Neural cell (in vitro differentiated cells): Measurements from ENCODE around the gene TXNL4A. TPM values are rescaled to one million over a fixed set of nuclear protein-coding genes. Genes with fewer than 3 reads are reported as not detected.

ENCODE experiments used
- H2AFZ ChIP-seq: fragments of 200-600, 300-800 bp; sonication (generic), shearing (Covaris generic); 2 replicates; pipeline ENCODE4 v1.6.0; 2014; ENCODE audit warnings: low read depth, mild to moderate bottlenecking, antibody characterized with exemption, low read length, moderate library complexity
- H3F3A ChIP-seq: fragments of 200-600 bp; shearing (Covaris generic); 2 replicates; pipeline ENCODE4 v1.6.1; 2016; ENCODE audit warnings: mild to moderate bottlenecking, moderate library complexity, mixed read lengths, antibody characterized with exemption, low read length; ENCODE audit not compliant: insufficient read depth, poor library complexity, severe bottlenecking
- H3K27ac ChIP-seq: fragments of 200-600, 300-800 bp; sonication (generic), shearing (Covaris generic); 2 replicates; pipeline ENCODE4 v1.5.1; 2014; ENCODE audit warnings: mild to moderate bottlenecking, low read length, moderate library complexity
- H3K27me3 ChIP-seq: fragments of 300-800, 200-600 bp; sonication (generic), shearing (Covaris generic); 2 replicates; pipeline ENCODE4 v1.6.0; 2014; ENCODE audit warnings: mild to moderate bottlenecking, low read depth, low read length, moderate library complexity; ENCODE audit not compliant: insufficient read depth
- H3K36me3 ChIP-seq: fragments of 300-800, 200-600 bp; sonication (generic), shearing (Covaris generic); 2 replicates; pipeline ENCODE4 v1.5.1; 2014; ENCODE audit warnings: mild to moderate bottlenecking, antibody characterized with exemption, low read length, moderate library complexity; ENCODE audit not compliant: insufficient read depth
- H3K4me2 ChIP-seq: fragments of 300-800, 200-600 bp; sonication (generic), shearing (Covaris generic); 2 replicates; pipeline ENCODE4 v1.6.0; 2014; ENCODE audit warnings: mild to moderate bottlenecking, low read length
- H3K4me3 ChIP-seq: fragments of 300-800, 200-600 bp; sonication (generic), shearing (Covaris generic); 2 replicates; pipeline ENCODE4 v1.5.1; 2014; ENCODE audit warnings: mild to moderate bottlenecking, low read length, moderate library complexity
- H3K79me2 ChIP-seq: fragments of 200-600 bp; shearing (Covaris generic); replicated peaks from 2 replicates; pipeline ENCODE4 v1.6.0; 2014; ENCODE audit warnings: mild to moderate bottlenecking, low read length, moderate library complexity; ENCODE audit not compliant: insufficient read depth
- H3K9ac ChIP-seq: fragments of 300-800, 200-600 bp; sonication (generic), shearing (Covaris generic); 2 replicates; pipeline ENCODE4 v1.6.1; 2016; ENCODE audit warnings: mild to moderate bottlenecking, low read length, mixed read lengths
- H3K9me2 ChIP-seq: fragments of 200-600 bp; shearing (Covaris generic); 2 replicates; pipeline ENCODE4 v1.6.1; 2016; ENCODE audit warnings: mild to moderate bottlenecking, low read length, mixed read lengths; ENCODE audit not compliant: insufficient read depth
- H3K9me3 ChIP-seq: fragments of 200-600, 300-800 bp; sonication (generic), shearing (Covaris generic); 2 replicates; pipeline ENCODE4 v1.6.1; 2016; ENCODE audit warnings: mild to moderate bottlenecking, mixed run types, low read length, moderate library complexity, mixed read lengths
- H4K20me1 ChIP-seq: fragments of 200-600 bp; shearing (Covaris generic); 2 replicates; pipeline ENCODE4 v1.6.1; 2016; ENCODE audit warnings: mild to moderate bottlenecking, mixed run types; ENCODE audit not compliant: insufficient read depth
- EP300 ChIP-seq: fragments of 450-650 bp; conservative IDR thresholded peaks from 2 replicates; pipeline ENCODE4 v1.6.1; 2014; ENCODE audit warnings: antibody characterized with exemption, mild to moderate bottlenecking, moderate library complexity; ENCODE audit not compliant: poor library complexity, severe bottlenecking
- EZH2 ChIP-seq: fragments of 200-600, 300-800 bp; shearing (Covaris generic), sonication (generic); IDR thresholded peaks from 2 replicates; pipeline ENCODE4 v1.6.1; 2014; ENCODE audit warnings: antibody characterized with exemption, low read length, borderline replicate concordance, mild to moderate bottlenecking; ENCODE audit not compliant: insufficient read depth, poor library complexity, severe bottlenecking
- MXI1 ChIP-seq: fragments of 450-650 bp; conservative IDR thresholded peaks from 2 replicates; pipeline ENCODE4 v1.6.1; 2014; ENCODE audit warnings: antibody characterized with exemption, mild to moderate bottlenecking; ENCODE audit not compliant: poor library complexity, severe bottlenecking
- POLR2AphosphoS5 ChIP-seq: IDR thresholded peaks from 2 replicates; pipeline ENCODE4 v1.6.1; 2012
- RAD21 ChIP-seq: fragments of 450-650 bp; conservative IDR thresholded peaks from 2 replicates; pipeline ENCODE4 v1.6.1; 2014; ENCODE audit warnings: antibody characterized with exemption, mild to moderate bottlenecking, moderate library complexity
- SMC3 ChIP-seq: fragments of 450-650 bp; conservative IDR thresholded peaks from 2 replicates; pipeline ENCODE4 v1.6.1; 2014; ENCODE audit warnings: antibody characterized with exemption, mild to moderate bottlenecking, moderate library complexity; ENCODE audit not compliant: poor library complexity
- TAF1 ChIP-seq: IDR thresholded peaks from 2 replicates; pipeline ENCODE4 v1.6.1; 2012; ENCODE audit warnings: low read depth
- polyA plus RNA-seq: library from polyadenylated mRNA; depleted of rRNA; stranded (reverse); fragments of >200 nt; gene quantifications from 2 replicates; pipeline ENCODE4 v1.2.3, GENCODE V29; 2014
- TF ChIP-seq, protein P1 (sequence below): IDR thresholded peaks from 2 replicates; pipeline ENCODE4 v1.6.1; 2012; ENCODE audit warnings: borderline replicate concordance
- TF ChIP-seq, protein P2 (sequence below): fragments of 450-650 bp; IDR thresholded peaks from 2 replicates; pipeline ENCODE4 v1.5.1; 2014; ENCODE audit warnings: antibody characterized with exemption, mild to moderate bottlenecking, moderate library complexity; ENCODE audit not compliant: poor library complexity, severe bottlenecking

The TXNL4A gene
- polyA plus RNA-seq, 1 donor from 2014 or later: 163 TPM

GRCh38 chr18:80035997-80036396 lies 47.6 kb upstream of the TXNL4A start:
- peak overlapping the region; percentile 83 for H3K4me3 ChIP-seq
- H3K4me2 ChIP-seq: no peak overlapping the region
- H3K79me2 ChIP-seq: peaks cover 19% of the 10 kb centered on the region
- H3K27ac ChIP-seq: no peak overlapping the region
- no peak for TF ChIP-seq EP300
- TF ChIP-seq RAD21: no peak
- TF ChIP-seq EZH2: no peak
- no peak for TF ChIP-seq SMC3
- no peak for TF ChIP-seq POLR2AphosphoS5
- TF ChIP-seq TAF1: no peak
- TF ChIP-seq MXI1: no peak
- TF ChIP-seq, protein P1, sequence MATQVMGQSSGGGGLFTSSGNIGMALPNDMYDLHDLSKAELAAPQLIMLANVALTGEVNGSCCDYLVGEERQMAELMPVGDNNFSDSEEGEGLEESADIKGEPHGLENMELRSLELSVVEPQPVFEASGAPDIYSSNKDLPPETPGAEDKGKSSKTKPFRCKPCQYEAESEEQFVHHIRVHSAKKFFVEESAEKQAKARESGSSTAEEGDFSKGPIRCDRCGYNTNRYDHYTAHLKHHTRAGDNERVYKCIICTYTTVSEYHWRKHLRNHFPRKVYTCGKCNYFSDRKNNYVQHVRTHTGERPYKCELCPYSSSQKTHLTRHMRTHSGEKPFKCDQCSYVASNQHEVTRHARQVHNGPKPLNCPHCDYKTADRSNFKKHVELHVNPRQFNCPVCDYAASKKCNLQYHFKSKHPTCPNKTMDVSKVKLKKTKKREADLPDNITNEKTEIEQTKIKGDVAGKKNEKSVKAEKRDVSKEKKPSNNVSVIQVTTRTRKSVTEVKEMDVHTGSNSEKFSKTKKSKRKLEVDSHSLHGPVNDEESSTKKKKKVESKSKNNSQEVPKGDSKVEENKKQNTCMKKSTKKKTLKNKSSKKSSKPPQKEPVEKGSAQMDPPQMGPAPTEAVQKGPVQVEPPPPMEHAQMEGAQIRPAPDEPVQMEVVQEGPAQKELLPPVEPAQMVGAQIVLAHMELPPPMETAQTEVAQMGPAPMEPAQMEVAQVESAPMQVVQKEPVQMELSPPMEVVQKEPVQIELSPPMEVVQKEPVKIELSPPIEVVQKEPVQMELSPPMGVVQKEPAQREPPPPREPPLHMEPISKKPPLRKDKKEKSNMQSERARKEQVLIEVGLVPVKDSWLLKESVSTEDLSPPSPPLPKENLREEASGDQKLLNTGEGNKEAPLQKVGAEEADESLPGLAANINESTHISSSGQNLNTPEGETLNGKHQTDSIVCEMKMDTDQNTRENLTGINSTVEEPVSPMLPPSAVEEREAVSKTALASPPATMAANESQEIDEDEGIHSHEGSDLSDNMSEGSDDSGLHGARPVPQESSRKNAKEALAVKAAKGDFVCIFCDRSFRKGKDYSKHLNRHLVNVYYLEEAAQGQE: no peak
- TF ChIP-seq, protein P2, sequence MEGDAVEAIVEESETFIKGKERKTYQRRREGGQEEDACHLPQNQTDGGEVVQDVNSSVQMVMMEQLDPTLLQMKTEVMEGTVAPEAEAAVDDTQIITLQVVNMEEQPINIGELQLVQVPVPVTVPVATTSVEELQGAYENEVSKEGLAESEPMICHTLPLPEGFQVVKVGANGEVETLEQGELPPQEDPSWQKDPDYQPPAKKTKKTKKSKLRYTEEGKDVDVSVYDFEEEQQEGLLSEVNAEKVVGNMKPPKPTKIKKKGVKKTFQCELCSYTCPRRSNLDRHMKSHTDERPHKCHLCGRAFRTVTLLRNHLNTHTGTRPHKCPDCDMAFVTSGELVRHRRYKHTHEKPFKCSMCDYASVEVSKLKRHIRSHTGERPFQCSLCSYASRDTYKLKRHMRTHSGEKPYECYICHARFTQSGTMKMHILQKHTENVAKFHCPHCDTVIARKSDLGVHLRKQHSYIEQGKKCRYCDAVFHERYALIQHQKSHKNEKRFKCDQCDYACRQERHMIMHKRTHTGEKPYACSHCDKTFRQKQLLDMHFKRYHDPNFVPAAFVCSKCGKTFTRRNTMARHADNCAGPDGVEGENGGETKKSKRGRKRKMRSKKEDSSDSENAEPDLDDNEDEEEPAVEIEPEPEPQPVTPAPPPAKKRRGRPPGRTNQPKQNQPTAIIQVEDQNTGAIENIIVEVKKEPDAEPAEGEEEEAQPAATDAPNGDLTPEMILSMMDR: no peak
- peaks cover 4% of the 10 kb centered on the region for H3K36me3 ChIP-seq
- H4K20me1 ChIP-seq: no peaks in the 10 kb centered on the region
- H3K9me2 ChIP-seq: no peaks in the 10 kb centered on the region
- H3K9me3 ChIP-seq: no peaks in the 10 kb centered on the region
- no peak overlapping the region for H2AFZ ChIP-seq
- H3K27me3 ChIP-seq: no peaks in the 10 kb centered on the region
- no peaks in the 10 kb centered on the region for H3F3A ChIP-seq
- H3K9ac ChIP-seq: no peak overlapping the region

GRCh38 chr18:80034852-80035406 lies 46.6 kb upstream of the TXNL4A start:
- Histone ChIP-seq H3K9ac (peak overlapping the region; percentile 79), H3K27ac (peak overlapping the region; percentile 53)

More at GRCh38 chr18:80034852-80035406, 46.6 kb upstream of the TXNL4A start:
- Histone ChIP-seq H3K79me2 (peaks cover 19% of the 10 kb centered on the region), H4K20me1 (no peaks in the 10 kb centered on the region), H3K27me3 (no peaks in the 10 kb centered on the region), H3K4me2 (peak overlapping the region; percentile 75), H3K4me3 (peak overlapping the region; percentile 83), H3K9me3 (no peaks in the 10 kb centered on the region), H2AFZ (peak overlapping the region; percentile 67), H3F3A (no peaks in the 10 kb centered on the region), H3K9me2 (no peaks in the 10 kb centered on the region), H3K36me3 (peaks cover 4% of the 10 kb centered on the region)
- TF ChIP-seq, protein P2: no peak
- TF ChIP-seq, protein P1: no peak
- TF ChIP-seq POLR2AphosphoS5 (no peak), RAD21 (no peak), MXI1 (no peak), EP300 (no peak), SMC3 (no peak), TAF1 (no peak), EZH2 (no peak)
